ENCODE measurements around the gene TBC1D22A.

Gene TBC1D22A

DNA sequence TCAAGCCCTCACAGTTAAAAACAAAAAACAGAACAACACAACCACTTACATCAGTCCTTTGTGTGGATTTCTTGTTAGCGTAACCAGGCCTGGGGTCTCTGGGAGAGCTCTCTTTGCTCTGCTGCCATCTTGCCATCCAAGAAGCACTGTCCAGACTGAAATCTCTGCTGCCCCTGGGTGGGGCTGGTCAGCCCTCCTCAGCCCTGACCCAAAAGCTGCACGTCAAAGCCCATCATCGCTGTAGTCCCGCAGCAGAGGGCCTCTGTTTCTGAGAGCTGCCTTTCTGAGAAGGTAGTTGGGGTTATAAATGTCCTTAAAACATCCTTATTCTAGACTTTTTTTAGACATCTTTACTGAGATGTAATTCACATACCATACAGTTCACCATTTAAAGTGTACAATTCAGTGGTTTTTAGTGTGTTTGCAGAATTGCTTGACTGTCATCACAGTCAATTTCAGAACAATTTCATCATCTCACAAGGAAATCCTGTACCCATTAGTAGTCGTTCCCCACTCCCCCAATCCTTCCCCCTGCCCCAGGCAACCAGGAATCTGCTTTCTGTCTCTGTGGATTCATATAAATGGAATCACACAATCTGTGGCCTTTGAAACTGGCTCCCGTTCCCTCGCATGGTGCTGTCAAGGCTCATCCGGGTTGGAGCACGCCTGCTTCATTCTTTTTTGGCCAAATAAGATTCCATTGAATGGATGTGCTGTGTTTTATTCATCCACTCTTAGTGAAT, 94.9 kb downstream of the TBC1D22A start:
- DNase-seq (ENCODE audit: low read depth, low spot score) = no peak

GRCh38 chr22:46857885-46858143, 95.4 kb downstream of the TBC1D22A start:
- DNase-seq (ENCODE audit: low read depth, low spot score) = no peak

DNA sequence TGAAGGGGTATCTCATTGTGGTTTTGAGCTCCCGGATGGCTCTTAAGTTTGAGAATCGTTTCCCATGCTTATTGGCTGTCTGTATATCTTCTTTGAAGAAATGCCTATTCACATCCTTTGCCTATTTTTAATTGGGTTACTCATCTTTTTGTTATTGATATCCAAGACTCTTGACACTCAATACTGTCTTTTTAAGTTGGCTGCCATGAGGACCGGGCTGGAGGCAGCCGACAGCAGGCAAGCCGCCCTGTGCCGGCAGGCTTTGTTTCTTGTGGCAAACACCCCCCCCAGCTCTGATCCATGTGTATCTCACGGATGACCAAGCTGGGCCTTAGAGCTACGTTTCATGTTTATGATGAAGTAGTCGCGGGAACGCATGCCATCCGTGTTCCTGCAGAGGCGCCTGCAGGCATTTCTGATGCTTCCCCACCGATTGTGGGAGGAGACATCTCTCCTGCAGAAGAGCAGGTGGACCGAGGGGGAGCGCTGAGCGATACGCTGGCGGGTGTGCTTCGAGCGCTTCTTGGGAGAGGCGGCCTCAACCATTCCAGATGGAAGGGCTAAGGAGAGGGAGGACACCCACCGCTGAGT, 95.8 kb downstream of the TBC1D22A start:
- no peak for DNase-seq (ENCODE audit: low read depth, low spot score)

DNA sequence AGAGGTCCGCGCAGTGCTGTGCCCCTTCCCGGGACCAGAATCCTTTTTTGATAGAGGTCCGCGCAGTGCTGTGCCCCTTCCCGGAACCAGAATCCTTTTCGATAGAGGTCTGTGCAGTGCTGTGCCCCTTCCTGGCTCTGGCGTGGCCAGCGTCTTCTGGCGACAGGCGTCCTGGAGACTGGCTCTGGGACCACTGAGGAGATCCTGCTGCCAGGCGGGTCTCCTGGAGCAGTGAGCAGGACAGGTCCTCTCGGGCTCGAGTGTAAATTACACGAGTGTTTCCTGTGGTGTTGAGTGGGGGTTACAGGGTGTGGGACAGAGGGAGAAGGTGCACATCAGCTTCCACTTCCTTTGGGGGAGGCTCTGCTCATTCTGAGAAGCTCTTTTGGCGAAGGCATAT, 98.1 kb downstream of the TBC1D22A start:
- no peak for DNase-seq (ENCODE audit: low read depth, low spot score)

DNA sequence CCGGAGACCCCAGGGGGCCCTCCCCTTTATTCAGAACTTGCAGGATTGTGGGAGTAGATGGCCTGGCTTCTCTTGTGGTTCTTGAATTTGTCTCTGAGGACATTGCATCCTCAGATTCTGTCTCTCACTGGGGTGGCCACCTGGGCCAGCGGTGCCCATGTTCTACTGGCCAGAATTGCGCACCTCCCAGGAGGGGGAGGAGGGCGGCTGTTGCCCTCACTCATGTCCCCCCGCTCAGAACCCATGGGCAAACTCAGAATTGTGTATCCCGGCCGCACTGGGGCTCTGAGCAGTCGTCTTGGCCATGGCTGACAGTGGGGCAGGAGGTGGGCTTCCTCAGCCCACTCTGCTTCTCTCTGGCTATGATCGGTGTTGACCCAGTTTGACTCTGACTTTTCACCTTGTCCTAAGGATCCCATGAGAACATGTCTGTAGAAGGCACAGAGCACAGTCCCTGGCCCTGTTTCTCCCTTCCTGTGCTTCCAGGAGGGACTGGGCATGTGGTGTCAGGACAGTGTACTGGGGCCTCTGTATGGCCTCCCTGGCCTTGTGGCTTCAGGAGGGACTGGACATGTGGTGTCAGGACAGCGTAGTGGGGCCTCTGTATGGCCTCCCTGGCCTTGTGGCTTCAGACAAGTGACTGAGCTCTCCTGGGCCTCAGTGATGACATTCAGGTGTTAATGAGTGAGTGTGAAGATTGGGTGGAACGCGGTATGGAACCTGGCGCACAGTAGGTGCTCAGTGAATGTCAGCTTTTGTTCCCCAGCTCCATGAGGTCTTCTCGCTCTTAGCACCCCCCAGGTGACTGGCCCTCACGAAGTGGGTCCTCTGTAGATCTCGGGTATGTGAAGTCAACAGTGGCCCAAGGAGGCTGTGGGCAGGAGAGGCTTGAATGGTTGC, 99.3 kb downstream of the TBC1D22A start:
- DNase-seq (ENCODE audit: low read depth, low spot score) = no peak

DNA sequence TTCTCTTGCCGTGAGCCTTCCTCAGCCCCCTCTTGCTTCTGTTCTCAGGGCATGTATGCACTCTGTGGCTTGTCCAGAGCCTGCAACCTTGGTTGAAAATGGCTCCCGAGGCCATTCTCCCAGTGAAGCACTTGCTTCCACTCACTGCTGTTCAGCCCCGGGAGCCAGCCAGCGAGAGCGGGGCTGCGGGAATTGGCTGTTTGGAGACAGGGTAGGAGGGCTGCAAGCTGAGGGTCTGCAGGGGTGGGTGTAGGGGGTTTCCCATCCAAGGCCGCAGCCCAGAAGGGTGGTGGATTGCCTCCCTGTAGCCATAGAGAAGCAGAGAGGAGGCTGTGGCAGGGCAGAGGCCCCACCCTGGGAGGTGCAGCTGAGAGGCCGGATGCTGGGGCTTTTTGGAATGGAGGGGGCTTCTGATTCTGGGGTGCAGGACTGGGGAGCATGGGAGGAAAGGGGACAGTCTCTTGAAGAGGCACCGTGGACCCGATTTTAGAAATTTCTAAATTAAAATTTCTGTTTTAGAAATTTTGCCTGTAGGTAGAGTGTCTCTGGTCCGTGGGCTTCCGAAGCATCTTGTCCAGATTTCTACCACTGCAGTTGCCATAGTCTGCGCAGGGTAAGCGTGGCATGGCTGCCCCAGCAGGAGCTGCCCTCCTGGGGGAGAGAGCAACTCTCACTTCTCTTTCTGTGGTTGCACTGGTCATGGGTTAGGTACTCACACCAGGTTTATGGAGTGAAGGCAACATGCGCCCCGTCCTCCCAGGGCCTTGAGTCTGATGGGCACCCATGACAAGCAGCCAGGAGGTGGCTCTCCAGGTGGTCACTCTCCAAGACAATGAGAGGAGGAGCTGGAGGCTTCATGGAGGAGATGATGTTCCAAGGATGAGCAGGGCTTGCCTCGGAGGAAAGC, 100.2 kb downstream of the TBC1D22A start:
- no peak for DNase-seq (ENCODE audit: low read depth, low spot score)

GRCh38 chr22:46863794-46864193, 101.3 kb downstream of the TBC1D22A start:
- DNase-seq (ENCODE audit: low read depth, low spot score) = no peak

DNA sequence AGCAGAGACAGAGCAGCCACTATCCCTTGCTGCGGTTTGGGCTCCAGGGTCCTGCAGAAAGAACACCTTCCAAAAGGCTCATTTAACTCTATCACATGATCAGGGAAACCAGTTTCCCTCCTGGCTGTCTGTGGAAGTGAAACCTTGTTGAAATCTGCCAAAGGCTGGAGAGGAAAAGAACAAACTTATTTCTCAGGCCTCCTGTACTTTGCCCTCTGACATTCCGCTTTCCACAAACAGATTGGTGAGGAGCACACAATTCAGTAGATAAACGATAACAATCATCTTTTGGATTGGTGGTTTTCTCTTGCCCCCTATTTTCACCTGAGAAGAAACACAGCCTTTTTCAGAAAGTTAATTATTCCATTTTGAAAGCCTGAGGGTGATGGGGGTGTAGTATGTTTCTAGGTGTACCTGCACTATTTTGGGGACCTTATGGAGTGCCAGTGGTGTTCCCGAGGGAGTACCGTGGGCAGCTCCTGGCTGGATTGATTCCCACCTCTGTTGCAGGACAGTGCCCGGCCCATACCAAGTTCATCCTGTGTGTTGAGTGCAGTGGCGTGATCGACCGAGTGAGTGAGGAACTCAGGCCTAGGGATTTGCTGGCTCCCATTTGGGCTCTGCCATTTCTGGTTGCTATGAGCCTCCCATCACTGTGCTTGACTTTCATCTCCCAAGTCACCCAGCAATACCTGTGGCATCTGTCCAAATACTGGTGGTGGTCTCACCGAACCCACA, 102.0 kb downstream of the TBC1D22A start:
- no peak for DNase-seq (ENCODE audit: low read depth, low spot score)

DNA sequence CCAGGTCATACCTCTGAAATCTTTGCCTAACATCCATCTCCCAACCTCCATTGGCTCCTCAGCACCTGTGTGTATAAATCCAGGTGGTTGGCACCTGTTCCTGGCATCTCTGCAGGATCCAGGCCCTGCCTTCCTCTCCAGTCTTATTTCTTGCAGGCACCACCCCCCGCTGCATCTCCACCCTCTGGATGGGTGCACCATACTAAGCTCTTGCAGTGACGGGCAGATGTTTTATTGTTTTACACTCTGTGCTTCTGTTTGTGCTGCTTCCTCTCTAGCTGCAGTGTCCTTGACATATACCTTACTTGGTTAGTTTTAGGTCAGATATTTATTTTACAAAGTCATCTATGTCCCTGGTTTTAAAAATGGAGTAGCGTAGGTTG, 102.6 kb downstream of the TBC1D22A start:
- DNase-seq (ENCODE audit: low read depth, low spot score) = no peak

- no peak for DNase-seq (ENCODE audit: low read depth, low spot score)
These were observed 103.2 kb downstream of the TBC1D22A start for GRCh38 chr22:46865642-46866041.

GRCh38 chr22:46866591-46866990, 104.1 kb downstream of the TBC1D22A start:
- peak; percentile 23 for DNase-seq (ENCODE audit: low read depth, low spot score)

DNA sequence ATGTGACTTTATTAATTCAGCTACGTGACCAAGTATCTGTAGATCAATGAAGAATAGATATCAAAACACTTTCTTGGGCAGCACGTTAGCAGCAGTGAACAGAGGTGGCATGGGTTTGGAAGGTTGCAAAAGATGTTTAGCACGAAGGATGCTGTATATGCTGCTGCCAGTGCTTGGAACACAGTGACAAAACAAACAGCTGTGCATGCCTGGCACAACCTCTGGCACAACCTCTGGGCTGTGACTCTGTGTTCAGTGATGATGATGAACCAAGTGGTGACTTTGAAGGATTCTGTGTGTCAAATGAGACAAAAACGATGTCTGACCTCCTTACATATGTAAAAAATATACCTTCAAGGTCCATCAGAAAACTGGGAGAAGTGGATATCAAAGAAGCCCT, 104.7 kb downstream of the TBC1D22A start:
- DNase-seq (ENCODE audit: low read depth, low spot score) = no peak

- DNase-seq (ENCODE audit: low read depth, low spot score) = no peak
These were observed 106.9 kb downstream of the TBC1D22A start for GRCh38 chr22:46869329-46869728.

GRCh38 chr22:46869831-46870441, 107.5 kb downstream of the TBC1D22A start:
- no peak for DNase-seq (ENCODE audit: low read depth, low spot score)

GRCh38 chr22:46871826-46872225, 109.4 kb downstream of the TBC1D22A start:
- no peak for DNase-seq (ENCODE audit: low read depth, low spot score)

GRCh38 chr22:46875089-46875488, 112.6 kb downstream of the TBC1D22A start:
- DNase-seq (ENCODE audit: low read depth, low spot score) = no peak

DNA sequence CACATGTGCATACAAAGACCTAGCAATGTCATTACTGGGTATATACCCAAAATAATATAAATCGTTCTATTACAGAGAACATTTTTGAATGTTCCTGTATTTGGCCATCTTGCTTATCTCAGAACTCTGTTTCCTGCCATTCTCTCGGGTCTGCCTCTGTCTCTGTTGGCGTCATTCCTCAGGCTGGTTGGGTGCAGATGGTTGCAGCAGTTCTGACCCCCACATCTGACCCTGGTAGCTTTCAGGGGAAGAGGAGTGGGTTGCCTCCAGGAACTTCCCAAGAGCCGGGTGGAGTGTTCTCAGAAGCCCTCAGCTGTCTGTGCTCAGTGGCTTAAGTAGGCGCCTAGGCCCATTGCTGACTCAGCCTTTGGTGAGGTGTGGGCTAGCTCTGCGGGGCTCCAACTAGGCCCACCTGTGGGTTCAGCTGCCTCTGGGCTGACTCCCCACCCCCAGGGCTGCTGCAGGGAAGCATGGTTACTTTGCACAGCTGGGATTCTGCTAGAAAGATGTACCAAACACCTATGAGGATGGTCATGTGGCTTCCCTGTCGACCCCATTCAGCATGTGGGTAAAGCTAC, 114.0 kb downstream of the TBC1D22A start:
- DNase-seq (ENCODE audit: low read depth, low spot score) = no peak

DNA sequence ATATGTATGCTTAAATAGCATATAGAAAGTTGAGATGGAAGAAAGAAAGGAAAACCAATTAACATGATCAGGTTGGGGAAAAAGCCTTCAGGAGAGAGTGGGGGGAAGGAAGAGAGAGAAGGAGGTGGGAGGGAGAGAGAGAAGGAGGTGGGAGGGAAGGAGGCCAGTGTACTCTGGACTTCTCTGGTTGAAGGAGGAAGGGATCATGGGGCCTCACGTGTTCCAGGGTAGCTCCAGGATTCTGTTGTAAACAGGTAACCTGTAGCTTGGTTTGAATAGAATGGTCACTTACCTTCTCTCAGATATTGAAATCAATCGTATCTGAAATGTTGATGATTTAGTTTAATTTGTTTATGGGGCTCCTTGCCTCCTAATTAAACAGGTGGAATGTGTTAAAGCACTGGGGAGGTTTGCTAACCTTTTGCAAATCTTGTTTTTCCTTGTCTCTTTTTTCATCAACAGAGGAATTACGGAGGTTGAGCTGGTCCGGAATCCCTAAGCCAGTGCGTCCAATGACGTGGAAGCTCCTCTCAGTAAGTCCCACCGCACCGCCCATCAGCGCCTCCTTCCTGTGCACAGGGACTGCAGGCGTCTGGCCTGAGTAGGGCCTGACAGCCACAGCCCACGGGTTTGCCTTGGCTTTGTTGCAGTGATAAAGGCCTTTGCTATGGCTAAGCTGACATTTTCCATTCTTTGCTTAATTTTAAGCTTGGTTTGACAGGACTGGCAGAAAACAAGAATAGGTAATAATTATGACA, 115.9 kb downstream of the TBC1D22A start:
- no peak for DNase-seq (ENCODE audit: low read depth, low spot score)

DNA sequence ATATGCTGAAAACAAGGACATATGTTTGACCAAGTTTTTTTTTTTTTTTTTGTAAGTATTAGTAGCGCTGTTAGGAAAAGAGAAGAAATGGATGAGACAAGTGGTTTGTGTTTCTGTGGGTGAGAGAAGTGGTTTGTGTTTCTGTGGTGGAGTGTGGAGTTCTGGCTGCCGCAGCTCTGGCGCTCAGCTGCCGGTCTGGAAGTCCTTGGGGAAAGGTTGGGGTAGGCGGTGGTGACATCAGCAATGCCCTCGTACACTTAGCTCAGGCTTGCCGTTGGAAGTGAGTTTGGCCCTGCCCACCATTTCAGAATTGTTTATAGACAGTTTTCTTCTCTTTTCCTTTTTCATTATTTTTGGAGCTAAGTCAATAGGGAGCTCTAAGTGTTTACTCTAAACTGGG, 116.6 kb downstream of the TBC1D22A start:
- DNase-seq (ENCODE audit: low read depth, low spot score) = no peak
